ENCODE results near the gene RAPGEF3.

RAPGEF3 gene

GRCh38 chr12:47745485-47746041 is 13.1 kb downstream of the RAPGEF3 start:
- in situ Hi-C loops (cut with HindIII; ENCODE audit: low sequenced_read_pairs), result no loop called here

GRCh38 chr12:47744778-47745436 is 13.8 kb downstream of the RAPGEF3 start:
- in situ Hi-C loops (cut with HindIII; ENCODE audit: low sequenced_read_pairs), result no loop called here

DNA sequence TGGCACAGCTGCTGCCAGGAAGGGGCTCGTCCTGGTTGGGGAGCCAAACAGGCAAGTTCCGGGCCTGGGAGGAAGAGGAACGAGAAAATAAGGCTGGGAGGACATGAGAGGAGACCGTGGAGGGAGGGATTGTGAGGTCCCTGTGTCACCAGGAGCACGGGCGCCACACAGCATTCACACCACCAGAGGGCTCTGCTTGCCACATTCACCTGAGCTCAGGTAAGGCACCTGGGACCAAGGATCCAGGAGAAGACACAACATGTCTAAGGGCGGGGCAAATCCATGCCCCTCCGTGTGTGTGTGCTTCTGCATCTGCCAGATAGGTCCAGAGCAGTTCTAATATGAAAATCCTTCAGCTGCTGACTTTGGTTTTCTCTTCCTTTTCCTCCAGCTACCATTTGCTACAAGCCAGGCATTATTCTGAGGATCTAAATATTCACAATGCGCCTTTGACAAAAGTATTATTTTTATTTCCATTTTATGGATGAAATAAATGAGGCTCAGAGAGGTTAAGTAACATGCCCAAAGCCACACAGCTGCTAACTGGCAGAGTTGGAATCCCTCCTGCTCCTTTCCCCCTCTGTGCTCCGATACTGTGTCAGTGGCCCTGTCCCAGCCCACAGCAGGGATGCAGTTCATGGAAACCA is 14.6 kb downstream of the RAPGEF3 start:
- in situ Hi-C loops (cut with HindIII; ENCODE audit: low sequenced_read_pairs), result no loop called here

GRCh38 chr12:47743311-47743860 is 15.3 kb downstream of the RAPGEF3 start:
- in situ Hi-C loops (cut with HindIII; ENCODE audit: low sequenced_read_pairs), result no loop called here

DNA sequence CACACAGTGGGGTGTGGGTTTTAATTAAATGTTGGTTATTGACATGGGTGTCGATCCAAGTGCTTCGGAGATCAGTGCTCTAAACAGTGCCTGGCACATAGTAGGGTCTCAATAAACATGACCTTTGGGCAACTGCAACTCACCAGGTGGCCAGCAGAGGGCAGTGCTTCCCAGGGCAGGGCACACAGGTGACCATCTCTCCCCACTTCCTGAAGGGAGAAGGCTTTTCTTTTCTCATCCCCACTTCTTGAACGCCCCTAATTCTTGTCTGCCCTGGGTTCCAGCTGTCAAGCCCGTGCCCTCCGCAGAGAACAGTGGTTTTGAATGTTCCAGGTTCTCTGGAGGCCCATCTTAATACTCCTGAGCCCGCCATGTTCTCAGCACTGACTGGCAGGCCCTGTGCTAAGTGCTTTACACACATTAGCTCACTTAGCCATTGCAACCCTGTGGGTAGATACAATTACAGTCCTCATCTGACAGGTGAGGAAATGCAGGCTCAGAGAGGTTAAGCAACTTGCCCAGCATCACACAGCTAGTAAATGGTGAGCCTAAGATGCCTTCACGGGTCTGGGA is 16.3 kb downstream of the RAPGEF3 start:
- in situ Hi-C loops (cut with HindIII; ENCODE audit: low sequenced_read_pairs), result no loop called here

- in situ Hi-C loops (cut with HindIII; ENCODE audit: low sequenced_read_pairs), result no loop called here
Observed at GRCh38 chr12:47741340-47741703, 17.4 kb downstream of the RAPGEF3 start.

DNA sequence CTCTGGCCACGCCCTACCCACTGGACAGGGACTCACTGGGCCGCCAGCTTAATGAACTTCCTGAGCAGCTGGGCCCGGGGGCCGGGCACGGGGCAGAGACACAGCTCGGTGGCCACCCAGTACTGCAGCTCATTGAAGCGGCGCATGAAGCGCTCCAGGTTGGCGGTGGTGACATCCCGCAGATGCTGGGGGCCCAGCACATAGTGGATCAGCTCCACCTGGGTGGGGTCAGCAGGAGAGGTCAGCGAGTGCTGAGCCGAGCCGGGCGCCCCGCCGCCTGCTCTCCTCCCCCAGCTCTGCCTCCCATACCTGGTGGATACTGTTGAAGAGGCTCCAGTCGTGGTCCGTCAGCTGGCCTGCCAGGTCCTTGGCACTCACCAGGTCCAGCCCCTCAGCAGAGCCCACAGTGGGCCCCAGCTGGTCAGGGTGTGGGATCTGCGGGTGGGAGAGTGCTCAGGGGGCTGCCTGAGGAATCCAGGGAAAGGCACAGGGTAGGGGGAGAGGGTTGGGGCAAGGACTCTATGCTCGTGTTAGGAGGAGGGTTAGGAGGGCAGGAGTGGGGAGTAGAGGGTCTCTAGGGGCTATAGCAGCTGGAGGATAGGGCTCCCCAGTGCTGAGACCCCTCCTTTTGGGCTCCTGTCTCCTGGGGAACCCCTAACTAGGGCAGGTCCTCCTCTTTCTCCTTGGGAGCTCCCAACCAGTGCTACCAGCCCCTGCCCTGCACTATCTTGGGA is 17.9 kb downstream of the RAPGEF3 start:
- in situ Hi-C loops (cut with HindIII; ENCODE audit: low sequenced_read_pairs), result no loop called here

DNA sequence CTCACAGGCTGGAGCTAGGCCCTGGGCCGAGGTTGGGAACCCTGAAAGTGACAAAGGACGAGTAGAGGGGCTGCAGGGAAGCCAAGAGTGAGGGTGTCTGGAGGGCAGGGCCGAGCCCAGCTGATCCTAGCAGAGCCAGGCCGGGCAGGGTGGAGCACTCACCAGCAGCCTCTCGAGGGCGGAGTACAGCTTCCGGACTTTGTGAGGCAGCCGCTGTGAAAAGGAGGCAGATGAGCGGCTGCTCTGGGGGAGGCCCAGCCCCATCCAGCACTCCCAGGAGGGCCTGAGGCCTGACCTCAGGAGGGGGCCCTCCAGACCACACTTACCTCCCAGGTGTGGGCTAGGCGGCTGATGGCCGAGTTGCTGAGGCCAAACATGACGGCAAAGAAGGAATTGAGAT is 18.7 kb downstream of the RAPGEF3 start:
- in situ Hi-C loops (cut with HindIII; ENCODE audit: low sequenced_read_pairs), result no loop called here

DNA sequence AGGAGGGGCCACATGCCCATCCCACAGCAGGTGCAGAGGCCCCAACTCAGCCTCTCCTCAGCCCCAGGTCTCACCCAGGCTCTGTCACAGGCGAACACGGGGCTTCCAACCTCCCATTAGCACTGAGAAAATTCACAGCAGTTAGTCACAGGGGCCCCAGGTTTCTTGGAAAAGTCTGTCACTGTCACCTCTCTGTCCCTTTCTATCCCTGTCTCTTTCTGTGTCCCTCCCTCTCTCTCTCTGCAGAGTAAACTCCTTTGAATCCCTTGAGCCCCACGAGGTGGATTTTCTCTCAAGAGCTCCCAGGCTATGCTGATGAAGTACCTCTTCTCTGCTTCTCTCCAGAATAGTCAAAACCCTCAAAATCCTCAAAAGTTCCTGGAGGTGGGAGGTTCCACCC is 19.4 kb downstream of the RAPGEF3 start:
- in situ Hi-C loops (cut with HindIII; ENCODE audit: low sequenced_read_pairs), result no loop called here

GRCh38 chr12:47737936-47738594 is 20.6 kb downstream of the RAPGEF3 start:
- in situ Hi-C loops (cut with HindIII; ENCODE audit: low sequenced_read_pairs), result no loop called here

DNA sequence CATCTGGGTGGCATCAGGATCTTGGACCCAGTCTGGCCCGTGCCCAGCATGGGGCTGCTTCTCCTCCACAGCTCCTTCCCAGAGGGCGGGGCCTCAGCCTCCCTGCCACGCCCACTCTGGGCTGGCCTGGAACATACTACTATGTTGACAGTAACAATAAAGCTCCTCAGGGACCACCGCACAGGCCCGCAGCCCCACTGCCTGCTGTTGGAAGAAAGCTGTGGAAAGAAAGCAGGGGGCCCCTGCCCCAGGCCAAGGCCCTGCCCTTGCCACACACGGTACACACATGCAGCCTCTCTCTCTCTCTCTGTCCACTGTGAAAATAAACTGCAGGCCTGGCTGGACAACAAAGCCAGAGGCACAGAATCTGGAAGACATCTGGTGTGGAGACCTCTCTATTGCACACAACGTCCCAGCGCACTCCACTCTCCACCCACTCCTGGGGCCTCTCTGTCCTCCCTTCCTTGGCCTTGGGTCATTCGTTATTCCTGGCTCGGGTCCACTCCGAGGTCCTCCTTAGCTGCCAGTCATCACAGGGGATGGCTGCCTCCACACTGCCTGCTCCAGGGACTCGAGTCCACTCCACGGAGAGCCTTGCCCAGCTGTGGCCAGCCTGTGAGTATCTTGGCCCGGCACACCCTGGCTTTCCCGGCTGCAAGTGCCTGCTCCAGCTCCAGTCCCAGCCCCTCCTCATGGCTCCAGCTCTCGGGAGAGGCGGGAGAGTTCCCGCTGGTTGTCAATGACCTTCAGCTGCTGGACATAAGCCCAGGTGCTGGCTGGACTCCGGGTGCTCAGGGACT is 21.6 kb downstream of the RAPGEF3 start:
- in situ Hi-C loops (cut with HindIII; ENCODE audit: low sequenced_read_pairs), result no loop called here

GRCh38 chr12:47736216-47736615 is 22.5 kb downstream of the RAPGEF3 start:
- in situ Hi-C loops (cut with HindIII; ENCODE audit: low sequenced_read_pairs), result no loop called here

DNA sequence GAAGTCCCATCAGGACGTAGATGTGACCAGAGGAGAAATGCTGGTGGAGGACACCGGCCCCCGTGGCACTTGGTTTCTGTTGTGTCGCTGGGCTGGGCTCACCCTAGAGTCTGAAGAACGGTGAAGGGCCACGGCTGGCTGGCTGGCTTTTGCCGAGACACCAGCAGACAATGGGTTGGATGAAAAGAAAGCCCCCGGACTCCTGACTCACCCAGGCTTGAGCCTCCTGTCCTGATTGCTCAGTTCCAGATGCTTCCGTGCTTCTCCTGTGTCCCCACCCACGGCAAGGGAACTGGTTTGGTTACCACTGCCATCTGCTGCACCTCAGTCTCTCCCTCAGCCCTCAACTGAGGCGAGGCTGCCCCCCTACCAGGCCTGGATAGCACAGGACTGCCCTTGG is 23.0 kb downstream of the RAPGEF3 start:
- in situ Hi-C loops (cut with HindIII; ENCODE audit: low sequenced_read_pairs), result no loop called here

- in situ Hi-C loops (cut with HindIII; ENCODE audit: low sequenced_read_pairs), result no loop called here
Observed at GRCh38 chr12:47734725-47735480, 23.8 kb downstream of the RAPGEF3 start.

- in situ Hi-C loops (cut with HindIII; ENCODE audit: low sequenced_read_pairs), result no loop called here
Observed at GRCh38 chr12:47733142-47733541, 25.5 kb downstream of the RAPGEF3 start.

GRCh38 chr12:47732504-47732903 is 26.2 kb downstream of the RAPGEF3 start:
- in situ Hi-C loops (cut with HindIII; ENCODE audit: low sequenced_read_pairs), result no loop called here

- in situ Hi-C loops (cut with HindIII; ENCODE audit: low sequenced_read_pairs), result no loop called here
Observed at GRCh38 chr12:47731723-47732122, 27.0 kb downstream of the RAPGEF3 start.

DNA sequence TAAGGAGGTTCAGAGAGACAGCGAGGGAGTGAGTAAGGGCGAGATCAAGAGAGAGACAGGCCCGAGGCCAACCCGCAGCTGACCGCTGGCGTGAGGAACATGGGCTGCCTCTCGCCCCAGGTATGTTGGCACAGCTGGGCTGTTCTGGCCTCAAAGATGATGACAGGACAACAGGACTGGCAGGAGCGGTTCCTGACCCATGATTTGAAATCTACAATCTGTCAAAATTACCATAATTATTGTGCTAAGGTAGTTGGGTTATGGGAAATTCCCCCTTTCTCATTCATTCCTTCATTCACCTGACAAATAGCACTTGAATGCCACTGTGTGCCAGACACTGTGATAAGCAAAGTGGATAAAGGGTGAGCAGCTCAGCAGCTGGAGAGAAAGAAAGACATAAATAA is 28.3 kb downstream of the RAPGEF3 start:
- in situ Hi-C loops (cut with HindIII; ENCODE audit: low sequenced_read_pairs), result no loop called here

DNA sequence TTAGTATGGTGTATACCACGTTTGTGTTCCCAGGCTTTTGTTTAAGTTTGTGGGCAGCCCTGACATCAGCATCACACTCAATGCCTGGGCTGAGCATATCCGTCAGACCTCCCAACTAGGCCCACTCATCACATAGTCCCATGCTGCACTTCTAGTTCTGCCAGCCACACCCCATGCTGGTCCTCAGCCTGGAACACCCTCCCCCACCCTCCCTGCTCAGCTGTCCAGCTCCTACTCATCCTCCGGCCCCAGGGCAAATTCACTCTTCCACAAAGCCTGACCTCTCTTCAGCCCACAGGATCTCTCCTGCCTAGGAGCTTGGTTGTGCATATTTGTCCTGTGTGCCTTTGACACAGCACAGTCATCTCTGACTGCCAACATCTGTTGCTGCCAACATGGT is 29.4 kb downstream of the RAPGEF3 start:
- in situ Hi-C loops (cut with HindIII; ENCODE audit: low sequenced_read_pairs), result no loop called here
